Kidney (tissue), 14 donors: ENCODE results near the gene ATP2A3. TPM values are rescaled to one million over a fixed set of nuclear protein-coding genes. Genes with fewer than 3 reads are reported as not detected.

ENCODE experiments used
- DNase-seq, 5 donors: peaks; one replicate each; pipeline ENCODE4 v3.0.0-alpha.2; 2013 to 2020
- FAIRE-seq: peaks from 2 replicates; lab custom pipeline; 2012; peaks lifted over from hg19 to GRCh38; lab: Jason Lieb, UNC
- H3K27ac ChIP-seq, 2 donors: one replicate each; pipeline ENCODE4 v1.7.0; 2013; ENCODE audit warnings: low read depth in 2 of 2, low read length in 2 of 2, inconsistent platforms in 1 of 2
- H3K27me3 ChIP-seq: one replicate; pipeline ENCODE4 v1.7.1; 2013; ENCODE audit warnings: low read length, inconsistent platforms; ENCODE audit not compliant: control insufficient read depth, insufficient read depth
- H3K36me3 ChIP-seq, 3 donors: one replicate each; pipeline versions ENCODE4 v1.7.0 to v1.7.1; 2013; ENCODE audit warnings: low read length in 3 of 3, control low read depth in 1 of 3, inconsistent platforms in 1 of 3; ENCODE audit not compliant: insufficient read depth in 3 of 3, control insufficient read depth in 2 of 3
- H3K4me1 ChIP-seq, 3 donors: one replicate each; pipeline versions ENCODE4 v1.7.0 to v1.7.1; 2013; ENCODE audit warnings: low read length in 3 of 3, inconsistent platforms in 1 of 3, low read depth in 1 of 3; ENCODE audit not compliant: control insufficient read depth in 2 of 3, insufficient read depth in 2 of 3
- H3K4me3 ChIP-seq, 3 donors: one replicate each; pipeline versions ENCODE4 v1.7.0 to v1.8.1; 2013; ENCODE audit warnings: low read length in 3 of 3, control low read depth in 1 of 3, inconsistent platforms in 1 of 3
- H3K9ac ChIP-seq, 3 donors: one replicate each; pipeline versions ENCODE4 v1.7.0 to v1.7.1; 2013; ENCODE audit warnings: low read length in 3 of 3, control low read depth in 1 of 3, inconsistent platforms in 1 of 3
- H3K9me3 ChIP-seq, 3 donors: one replicate each; pipeline versions ENCODE4 v1.7.0 to v1.7.1; 2013; ENCODE audit warnings: low read length in 3 of 3, control low read depth in 1 of 3, inconsistent platforms in 1 of 3; ENCODE audit not compliant: control insufficient read depth in 2 of 3, insufficient read depth in 1 of 3
- CTCF ChIP-seq: IDR thresholded peaks from 3 replicates; pipeline ENCODE4 v1.5.1; 2012; ENCODE audit warnings: mild to moderate bottlenecking, moderate library complexity, borderline replicate concordance; ENCODE audit not compliant: insufficient read depth; ENCODE audit errors: extremely low read depth
- intact Hi-C: fragments of 100-400 bp; cut with DNase I; formaldehyde crosslinking; loops from one replicate; pipeline ENCODE4 v1.11.1; 2022
- polyA plus RNA-seq: library from polyadenylated mRNA; stranded (reverse); fragments of 350-450 nt; fragmentation: Illumina TruSeq; extraction: RNeasy Lipid Tissue Mini Kit (QIAGEN cat#74804); gene quantifications from one replicate; pipeline ENCODE4 v1.2.3, GENCODE V29; 2014; ENCODE audit warnings: low read depth, low replicate concordance; ENCODE audit not compliant: insufficient read depth
- total RNA-seq: library from RNA; stranded (reverse); fragmentation: NEBNext Ultra II Directional; extraction: Animal tissue kit (Norgen Biotek cat#: 25700); gene quantifications from one replicate; pipeline ENCODE4 v1.2.1, GENCODE V29; 2021
- donor health status: control.
- donor health status: control.
- donor health status: control.
- donor health status: control.
- donor health status: control.
- donor health status: DM: yes; HTN: yes; CAD: no.
- donor health status: Normal renal cell carcinoma (clear cell type).

ATP2A3 gene
- total and polyA plus RNA-seq, 2 donors from 2014 or later = 9.4 to 52.1 TPM

GRCh38 chr17:3887804-3888203, 76.4 kb downstream of the ATP2A3 start:
- DNase-seq = no peak
- Histone ChIP-seq H3K27me3 (peaks cover 4% of the 10 kb centered on the region), H3K4me1 (peaks cover 0 to 24% (median 0%) of the 10 kb centered on the region in 3 donors), H3K27ac (peak overlapping the region in 1 of 2 donors; percentile 78), H3K9ac (peak overlapping the region in 1 of 3 donors; percentile 30), H3K9me3 (no peaks in the 10 kb centered on the region), H3K36me3 (no peaks in the 10 kb centered on the region), H3K4me3 (no peak overlapping the region)
- FAIRE-seq = no peak
- intact Hi-C loops = no loop called here
- TF ChIP-seq CTCF = no peak

- Histone ChIP-seq H3K9me3 (no peaks in the 10 kb centered on the region), H3K27me3 (peaks cover 4% of the 10 kb centered on the region), H3K4me1 (peaks cover 0 to 24% (median 0%) of the 10 kb centered on the region in 3 donors), H3K27ac (peak overlapping the region in 1 of 2 donors; percentile 78), H3K9ac (no peak overlapping the region), H3K36me3 (no peaks in the 10 kb centered on the region), H3K4me3 (no peak overlapping the region)
- DNase-seq (no peak), FAIRE-seq (no peak)
- no peak for TF ChIP-seq CTCF
- intact Hi-C loops = no loop called here
Observed at GRCh38 chr17:3887394-3887793, 76.8 kb downstream of the ATP2A3 start.

GRCh38 chr17:3886776-3887175, 77.5 kb downstream of the ATP2A3 start:
- DNase-seq (peak in 2 of 5 donors; percentile 62 to 78), FAIRE-seq (no peak)

More at GRCh38 chr17:3886776-3887175, 77.5 kb downstream of the ATP2A3 start:
- Histone ChIP-seq H3K4me3 (no peak overlapping the region), H3K9me3 (no peaks in the 10 kb centered on the region), H3K9ac (no peak overlapping the region), H3K27ac (peak overlapping the region; percentile 22 to 78), H3K36me3 (no peaks in the 10 kb centered on the region), H3K27me3 (peaks cover 4% of the 10 kb centered on the region), H3K4me1 (peaks cover 0 to 20% (median 0%) of the 10 kb centered on the region in 3 donors)
- no peak for TF ChIP-seq CTCF
- intact Hi-C loops = no loop called here
